Transverse colon (tissue), 4 donors: ENCODE data around the gene RBM10. TPM values are rescaled to one million over a fixed set of nuclear protein-coding genes. Genes with fewer than 3 reads are reported as not detected.

Source experiments
- DNase-seq: peaks from one replicate; pipeline ENCODE4 v3.0.0-alpha.2; 2019
- H3K27ac ChIP-seq, 4 donors: fragments of 200-600 bp; sonication (generic); 2 replicates each; pipeline ENCODE4 v1.5.1; 2016 to 2018; ENCODE audit warnings: inconsistent platforms in 4 of 4
- H3K27me3 ChIP-seq: fragments of 200-600 bp; sonication (generic); 2 replicates; pipeline ENCODE4 v1.5.1; 2017; ENCODE audit warnings: inconsistent platforms
- H3K36me3 ChIP-seq, 4 donors: fragments of 200-600 bp; sonication (generic); 2 replicates each; pipeline ENCODE4 v1.5.1; 2017 to 2019; ENCODE audit warnings: inconsistent platforms in 4 of 4
- H3K4me1 ChIP-seq, 4 donors: fragments of 200-600 bp; sonication (generic); 2 replicates each; pipeline ENCODE4 v1.5.1; 2017 to 2020; ENCODE audit warnings: inconsistent platforms in 4 of 4
- H3K4me3 ChIP-seq, 4 donors: fragments of 200-600 bp; sonication (generic); 1 replicate in 1 of 4; 2 replicates in 3 of 4; pipeline versions ENCODE4 v1.5.1 to v1.6.1; 2017 to 2019; ENCODE audit warnings: inconsistent platforms in 4 of 4
- H3K9me3 ChIP-seq, 2 donors: fragments of 200-600 bp; sonication (generic); 2 replicates each; pipeline ENCODE4 v1.5.1; 2017 to 2019; ENCODE audit warnings: inconsistent platforms in 2 of 2
- CTCF ChIP-seq, 5 experiments: fragments of 200-600 bp in 3 of 5; fragments of 450-650 bp in 2 of 5; sonication (generic) in 3 of 5; IDR thresholded peaks; 1 replicate in 2 of 5; 2 replicates in 3 of 5; pipeline ENCODE4 v1.5.1; 2016 to 2017; ENCODE audit warnings: antibody characterized with exemption in 5 of 5, inconsistent platforms in 3 of 5, mild to moderate bottlenecking in 2 of 5, moderate library complexity in 1 of 5
- EP300 ChIP-seq: sonication (generic); formaldehyde crosslinking; IDR thresholded peaks from one replicate; pipeline ENCODE4 v1.6.1; 2017; ENCODE audit warnings: antibody characterized with exemption, low read depth
- POLR2A ChIP-seq: fragments of 450-650 bp; IDR thresholded peaks from one replicate; pipeline ENCODE4 v1.6.1; 2016; ENCODE audit warnings: antibody characterized with exemption, mild to moderate bottlenecking, moderate library complexity
- POLR2AphosphoS5 ChIP-seq, 3 donors: sonication (generic); formaldehyde crosslinking; IDR thresholded peaks; one replicate each; pipeline ENCODE4 v1.6.1; 2016; ENCODE audit warnings: antibody characterized with exemption in 3 of 3
- WGBS, 2 donors: methylation state at CpG; one replicate each; pipeline ENCODE4 v1.1.5; 2018; ENCODE audit warnings: low coverage in 1 of 2; 5-methylcytosine and 5-hydroxymethylcytosine counted together
- in situ Hi-C, 4 donors: fragments of 200-750 bp; cut with MboI; loops; one replicate each; pipeline versions ENCODE4 v1.15.0 to v1.15.1; 2017; ENCODE audit warnings: low sequenced_read_pairs in 3 of 4, low pct_ligation_motif_present in 1 of 4, low pct_unique_long_range_greater_than_20kb in 1 of 4
- intact Hi-C: fragments of 100-400 bp; cut with DNase I; formaldehyde crosslinking; loops from one replicate; pipeline ENCODE4 v1.15.1; 2023; ENCODE audit warnings: low total_unique reads
- total RNA-seq, 4 donors: library from RNA; depleted of rRNA; stranded (reverse); fragments of >200 nt; gene quantifications; one replicate each; pipeline ENCODE4 v1.1.0, GENCODE V29; 2016

RBM10 gene
- total RNA-seq, 4 donors from 2014 or later, result 28.6 to 70.8 (median 31.5) TPM

- intact Hi-C loops, result loop anchor here (2.0 kb wide), 1 partner anchor 191 kb away; no protein-coding TSS in a partner anchor
- TF ChIP-seq POLR2A (peak; percentile 82), EP300 (no peak), POLR2AphosphoS5 (IDR thresholded peaks at IDR 0.05) (peak; percentile 45 to 88 (median 80)), CTCF (IDR thresholded peaks at IDR 0.05) (peak; percentile 49 to 91 (median 86))
Measured at GRCh38 chrX:47193475-47194193, 48.6 kb downstream of the RBM10 start, which contains the start of gene UBA1. TSS of gene UBA1 (plus strand) at chrX:47193829. CDS start at chrX:47198803, 4,974 bp downstream.

GRCh38 chrX:47194194-47194787, 49.3 kb downstream of the RBM10 start:
- peak overlapping the region; percentile 93 to 99 (median 96) for H3K27ac ChIP-seq
- 12% methylated on average over 13 of the region's 14 CpGs; no CpG with 5 or more reads in 1 of the 2 donors for WGBS, 2 donors
- TF ChIP-seq CTCF (IDR thresholded peaks at IDR 0.05) (no peak), POLR2AphosphoS5 (IDR thresholded peaks at IDR 0.05) (no peak), POLR2A (no peak), EP300 (no peak)
- DNase-seq, result no peak
- peak overlapping the region; percentile 80 to 90 (median 84) for H3K4me3 ChIP-seq
- H3K9me3 ChIP-seq, result no peaks in the 10 kb centered on the region
- in situ Hi-C loops, result loop anchor here (10.0 to 25.0 kb wide), 4 partner anchors 191 to 331 kb away; no protein-coding TSS in a partner anchor
- intact Hi-C loops, result no loop called here
- peaks cover 26 to 60% (median 34%) of the 10 kb centered on the region in 4 donors for H3K4me1 ChIP-seq
- no peaks in the 10 kb centered on the region for H3K36me3 ChIP-seq
- no peaks in the 10 kb centered on the region for H3K27me3 ChIP-seq

More at GRCh38 chrX:47193475-47194193, 48.6 kb downstream of the RBM10 start, which contains the start of gene UBA1:
- peak within 1 kb of the TSS; percentile 80 to 90 (median 84) for H3K4me3 ChIP-seq
- no peaks in the 10 kb centered on the region for H3K27me3 ChIP-seq
- WGBS, 2 donors, result 0% methylated on average over 3 to 37 of the region's 50 CpGs
- DNase-seq, result peak; percentile 98
- H3K4me1 ChIP-seq, result peaks cover 26 to 59% (median 34%) of the 10 kb centered on the region in 4 donors
- peak within 1 kb of the TSS; percentile 93 to 99 (median 96) for H3K27ac ChIP-seq
- in situ Hi-C loops, result loop anchor here (10.0 to 25.0 kb wide), 4 partner anchors 191 to 331 kb away; no protein-coding TSS in a partner anchor
- H3K9me3 ChIP-seq, result no peaks in the 10 kb centered on the region
- H3K36me3 ChIP-seq, result no peaks in the 10 kb centered on the region

GRCh38 chrX:47196098-47196497, 51.1 kb downstream of the RBM10 start:
- Histone ChIP-seq H3K4me3 (no peak overlapping the region), H3K27me3 (no peaks in the 10 kb centered on the region), H3K9me3 (no peaks in the 10 kb centered on the region), H3K4me1 (peaks cover 26 to 63% (median 34%) of the 10 kb centered on the region in 4 donors), H3K27ac (peak overlapping the region in 2 of 4 donors; percentile 16 to 28), H3K36me3 (peaks cover 1 to 5% (median 3%) of the 10 kb centered on the region in 4 donors)
- intact Hi-C loops, result no loop called here
- no peak for DNase-seq
- in situ Hi-C loops, result loop anchor here (10.0 to 25.0 kb wide), 4 partner anchors 189 to 329 kb away; no protein-coding TSS in a partner anchor
- TF ChIP-seq CTCF (IDR thresholded peaks at IDR 0.05) (no peak), EP300 (no peak), POLR2AphosphoS5 (IDR thresholded peaks at IDR 0.05) (no peak), POLR2A (no peak)
- 62% methylated on average over 3 of the region's 3 CpGs; no CpG with 5 or more reads in 1 of the 2 donors for WGBS, 2 donors

GRCh38 chrX:47197526-47197925, 52.5 kb downstream of the RBM10 start:
- no peak overlapping the region for H3K27ac ChIP-seq
- no peak for DNase-seq
- in situ Hi-C loops, result loop anchor here (10.0 to 25.0 kb wide), 4 partner anchors 187 to 327 kb away; no protein-coding TSS in a partner anchor
- peaks cover 1 to 16% (median 3%) of the 10 kb centered on the region in 4 donors for H3K36me3 ChIP-seq
- 76% methylated on average over 7 of the region's 7 CpGs; no CpG with 5 or more reads in 1 of the 2 donors for WGBS, 2 donors
- H3K9me3 ChIP-seq, result no peaks in the 10 kb centered on the region
- intact Hi-C loops, result no loop called here
- H3K4me1 ChIP-seq, result peaks cover 26 to 57% (median 34%) of the 10 kb centered on the region in 4 donors
- no peaks in the 10 kb centered on the region for H3K27me3 ChIP-seq
- TF ChIP-seq POLR2AphosphoS5 (IDR thresholded peaks at IDR 0.05) (no peak), EP300 (no peak), POLR2A (no peak), CTCF (IDR thresholded peaks at IDR 0.05) (no peak)
- H3K4me3 ChIP-seq, result no peak overlapping the region
